WTC11 (cell line): ENCODE measurements around the gene RAET1E.

ENCODE experiments used
- JUN ChIP-seq: sonication (generic); formaldehyde crosslinking; IDR thresholded peaks from 2 replicates; pipeline ENCODE4 v1.8.0; 2023; ENCODE audit warnings: mild to moderate bottlenecking, missing genetic modification reagents
- ZNF232 ChIP-seq: sonication (generic); formaldehyde crosslinking; IDR thresholded peaks from 2 replicates; pipeline ENCODE4 v1.8.0; 2022; ENCODE audit warnings: mild to moderate bottlenecking, missing genetic modification reagents
- ZNF416 ChIP-seq: fragments of 250-450 bp; sonication (Bioruptor Pico); IDR thresholded peaks from 2 replicates; pipeline ENCODE4 v1.9.0; 2021; ENCODE audit warnings: mild to moderate bottlenecking, inconsistent platforms
- TF ChIP-seq, protein P1 (sequence below): fragments of 200-600 bp; IDR thresholded peaks from 2 replicates; pipeline ENCODE4 v1.8.0; 2022; ENCODE audit warnings: antibody characterized with exemption
- TF ChIP-seq, protein P2 (sequence below): sonication (generic); formaldehyde crosslinking; IDR thresholded peaks from 2 replicates; pipeline ENCODE4 v1.8.1; 2023; ENCODE audit warnings: mild to moderate bottlenecking, missing genetic modification reagents
- TF ChIP-seq, protein P3 (sequence below): sonication (generic); formaldehyde crosslinking; IDR thresholded peaks from 2 replicates; pipeline ENCODE4 v1.8.1; 2023; ENCODE audit warnings: mild to moderate bottlenecking, missing genetic modification reagents, moderate library complexity
- TF ChIP-seq, protein P4 (sequence below): sonication (generic); formaldehyde crosslinking; IDR thresholded peaks from 2 replicates; pipeline ENCODE4 v1.8.0; 2022; ENCODE audit warnings: mild to moderate bottlenecking, missing genetic modification reagents
- TF ChIP-seq, protein P5 (sequence below): fragments of 250-450 bp; sonication (Bioruptor Pico); IDR thresholded peaks from 2 replicates; pipeline ENCODE4 v1.9.0; 2021; ENCODE audit warnings: mild to moderate bottlenecking
- TF ChIP-seq, protein P6 (sequence below): sonication (generic); formaldehyde crosslinking; IDR thresholded peaks from 2 replicates; pipeline ENCODE4 v1.8.1; 2023; ENCODE audit warnings: mild to moderate bottlenecking, missing genetic modification reagents, borderline replicate concordance

DNA sequence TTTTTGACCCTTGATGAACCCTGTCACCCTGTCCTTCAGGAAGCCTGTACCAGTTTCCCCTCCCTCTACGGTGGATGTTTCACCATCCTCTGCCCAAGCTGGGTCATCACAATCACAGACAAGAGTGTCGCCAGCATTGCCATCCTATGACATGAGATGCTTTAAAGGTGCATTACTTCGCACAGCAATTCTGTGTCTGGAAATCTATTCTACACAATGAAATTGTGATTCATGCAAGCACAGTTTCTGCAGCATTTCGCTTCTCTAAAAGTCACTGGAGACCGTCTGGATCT is 41.4 kb upstream of the RAET1E start:
- TF ChIP-seq, protein P1, sequence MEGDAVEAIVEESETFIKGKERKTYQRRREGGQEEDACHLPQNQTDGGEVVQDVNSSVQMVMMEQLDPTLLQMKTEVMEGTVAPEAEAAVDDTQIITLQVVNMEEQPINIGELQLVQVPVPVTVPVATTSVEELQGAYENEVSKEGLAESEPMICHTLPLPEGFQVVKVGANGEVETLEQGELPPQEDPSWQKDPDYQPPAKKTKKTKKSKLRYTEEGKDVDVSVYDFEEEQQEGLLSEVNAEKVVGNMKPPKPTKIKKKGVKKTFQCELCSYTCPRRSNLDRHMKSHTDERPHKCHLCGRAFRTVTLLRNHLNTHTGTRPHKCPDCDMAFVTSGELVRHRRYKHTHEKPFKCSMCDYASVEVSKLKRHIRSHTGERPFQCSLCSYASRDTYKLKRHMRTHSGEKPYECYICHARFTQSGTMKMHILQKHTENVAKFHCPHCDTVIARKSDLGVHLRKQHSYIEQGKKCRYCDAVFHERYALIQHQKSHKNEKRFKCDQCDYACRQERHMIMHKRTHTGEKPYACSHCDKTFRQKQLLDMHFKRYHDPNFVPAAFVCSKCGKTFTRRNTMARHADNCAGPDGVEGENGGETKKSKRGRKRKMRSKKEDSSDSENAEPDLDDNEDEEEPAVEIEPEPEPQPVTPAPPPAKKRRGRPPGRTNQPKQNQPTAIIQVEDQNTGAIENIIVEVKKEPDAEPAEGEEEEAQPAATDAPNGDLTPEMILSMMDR = no peak
- TF ChIP-seq ZNF232 (CRISPR knock-in tag) (no peak), JUN (no peak), ZNF416 (no peak)
- TF ChIP-seq, protein P2, sequence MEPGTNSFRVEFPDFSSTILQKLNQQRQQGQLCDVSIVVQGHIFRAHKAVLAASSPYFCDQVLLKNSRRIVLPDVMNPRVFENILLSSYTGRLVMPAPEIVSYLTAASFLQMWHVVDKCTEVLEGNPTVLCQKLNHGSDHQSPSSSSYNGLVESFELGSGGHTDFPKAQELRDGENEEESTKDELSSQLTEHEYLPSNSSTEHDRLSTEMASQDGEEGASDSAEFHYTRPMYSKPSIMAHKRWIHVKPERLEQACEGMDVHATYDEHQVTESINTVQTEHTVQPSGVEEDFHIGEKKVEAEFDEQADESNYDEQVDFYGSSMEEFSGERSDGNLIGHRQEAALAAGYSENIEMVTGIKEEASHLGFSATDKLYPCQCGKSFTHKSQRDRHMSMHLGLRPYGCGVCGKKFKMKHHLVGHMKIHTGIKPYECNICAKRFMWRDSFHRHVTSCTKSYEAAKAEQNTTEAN = no peak
- TF ChIP-seq, protein P3, sequence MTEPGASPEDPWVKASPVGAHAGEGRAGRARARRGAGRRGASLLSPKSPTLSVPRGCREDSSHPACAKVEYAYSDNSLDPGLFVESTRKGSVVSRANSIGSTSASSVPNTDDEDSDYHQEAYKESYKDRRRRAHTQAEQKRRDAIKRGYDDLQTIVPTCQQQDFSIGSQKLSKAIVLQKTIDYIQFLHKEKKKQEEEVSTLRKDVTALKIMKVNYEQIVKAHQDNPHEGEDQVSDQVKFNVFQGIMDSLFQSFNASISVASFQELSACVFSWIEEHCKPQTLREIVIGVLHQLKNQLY (CRISPR knock-in tag) = no peak
- TF ChIP-seq, protein P4, sequence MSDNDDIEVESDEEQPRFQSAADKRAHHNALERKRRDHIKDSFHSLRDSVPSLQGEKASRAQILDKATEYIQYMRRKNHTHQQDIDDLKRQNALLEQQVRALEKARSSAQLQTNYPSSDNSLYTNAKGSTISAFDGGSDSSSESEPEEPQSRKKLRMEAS (CRISPR knock-in tag) = no peak
- TF ChIP-seq, protein P5, sequence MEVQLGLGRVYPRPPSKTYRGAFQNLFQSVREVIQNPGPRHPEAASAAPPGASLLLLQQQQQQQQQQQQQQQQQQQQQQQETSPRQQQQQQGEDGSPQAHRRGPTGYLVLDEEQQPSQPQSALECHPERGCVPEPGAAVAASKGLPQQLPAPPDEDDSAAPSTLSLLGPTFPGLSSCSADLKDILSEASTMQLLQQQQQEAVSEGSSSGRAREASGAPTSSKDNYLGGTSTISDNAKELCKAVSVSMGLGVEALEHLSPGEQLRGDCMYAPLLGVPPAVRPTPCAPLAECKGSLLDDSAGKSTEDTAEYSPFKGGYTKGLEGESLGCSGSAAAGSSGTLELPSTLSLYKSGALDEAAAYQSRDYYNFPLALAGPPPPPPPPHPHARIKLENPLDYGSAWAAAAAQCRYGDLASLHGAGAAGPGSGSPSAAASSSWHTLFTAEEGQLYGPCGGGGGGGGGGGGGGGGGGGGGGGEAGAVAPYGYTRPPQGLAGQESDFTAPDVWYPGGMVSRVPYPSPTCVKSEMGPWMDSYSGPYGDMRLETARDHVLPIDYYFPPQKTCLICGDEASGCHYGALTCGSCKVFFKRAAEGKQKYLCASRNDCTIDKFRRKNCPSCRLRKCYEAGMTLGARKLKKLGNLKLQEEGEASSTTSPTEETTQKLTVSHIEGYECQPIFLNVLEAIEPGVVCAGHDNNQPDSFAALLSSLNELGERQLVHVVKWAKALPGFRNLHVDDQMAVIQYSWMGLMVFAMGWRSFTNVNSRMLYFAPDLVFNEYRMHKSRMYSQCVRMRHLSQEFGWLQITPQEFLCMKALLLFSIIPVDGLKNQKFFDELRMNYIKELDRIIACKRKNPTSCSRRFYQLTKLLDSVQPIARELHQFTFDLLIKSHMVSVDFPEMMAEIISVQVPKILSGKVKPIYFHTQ (CRISPR knock-in tag) = no peak
- TF ChIP-seq, protein P6, sequence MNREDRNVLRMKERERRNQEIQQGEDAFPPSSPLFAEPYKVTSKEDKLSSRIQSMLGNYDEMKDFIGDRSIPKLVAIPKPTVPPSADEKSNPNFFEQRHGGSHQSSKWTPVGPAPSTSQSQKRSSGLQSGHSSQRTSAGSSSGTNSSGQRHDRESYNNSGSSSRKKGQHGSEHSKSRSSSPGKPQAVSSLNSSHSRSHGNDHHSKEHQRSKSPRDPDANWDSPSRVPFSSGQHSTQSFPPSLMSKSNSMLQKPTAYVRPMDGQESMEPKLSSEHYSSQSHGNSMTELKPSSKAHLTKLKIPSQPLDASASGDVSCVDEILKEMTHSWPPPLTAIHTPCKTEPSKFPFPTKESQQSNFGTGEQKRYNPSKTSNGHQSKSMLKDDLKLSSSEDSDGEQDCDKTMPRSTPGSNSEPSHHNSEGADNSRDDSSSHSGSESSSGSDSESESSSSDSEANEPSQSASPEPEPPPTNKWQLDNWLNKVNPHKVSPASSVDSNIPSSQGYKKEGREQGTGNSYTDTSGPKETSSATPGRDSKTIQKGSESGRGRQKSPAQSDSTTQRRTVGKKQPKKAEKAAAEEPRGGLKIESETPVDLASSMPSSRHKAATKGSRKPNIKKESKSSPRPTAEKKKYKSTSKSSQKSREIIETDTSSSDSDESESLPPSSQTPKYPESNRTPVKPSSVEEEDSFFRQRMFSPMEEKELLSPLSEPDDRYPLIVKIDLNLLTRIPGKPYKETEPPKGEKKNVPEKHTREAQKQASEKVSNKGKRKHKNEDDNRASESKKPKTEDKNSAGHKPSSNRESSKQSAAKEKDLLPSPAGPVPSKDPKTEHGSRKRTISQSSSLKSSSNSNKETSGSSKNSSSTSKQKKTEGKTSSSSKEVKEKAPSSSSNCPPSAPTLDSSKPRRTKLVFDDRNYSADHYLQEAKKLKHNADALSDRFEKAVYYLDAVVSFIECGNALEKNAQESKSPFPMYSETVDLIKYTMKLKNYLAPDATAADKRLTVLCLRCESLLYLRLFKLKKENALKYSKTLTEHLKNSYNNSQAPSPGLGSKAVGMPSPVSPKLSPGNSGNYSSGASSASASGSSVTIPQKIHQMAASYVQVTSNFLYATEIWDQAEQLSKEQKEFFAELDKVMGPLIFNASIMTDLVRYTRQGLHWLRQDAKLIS (CRISPR knock-in tag) = no peak
